ENCODE results near the gene SEMA4D.

The SEMA4D gene

DNA sequence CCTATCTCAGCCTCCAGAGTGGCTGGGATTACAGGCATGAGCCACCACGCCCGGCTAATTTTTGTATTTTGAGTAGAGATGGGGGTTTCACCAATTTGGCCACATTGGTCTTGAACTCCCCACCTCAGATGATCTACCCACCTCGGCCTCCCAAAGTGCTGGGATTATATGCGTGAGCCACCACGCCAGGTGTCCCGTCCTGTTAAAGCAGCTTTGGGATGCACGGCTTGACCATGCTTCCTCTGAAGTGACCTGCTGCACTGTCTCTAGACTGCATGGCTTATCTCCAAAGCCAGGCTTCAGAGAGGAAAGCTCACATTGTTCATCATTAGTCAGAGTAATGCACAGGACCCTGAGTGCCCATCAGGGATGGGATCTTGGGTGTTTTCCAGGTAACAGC is 45.4 kb downstream of the SEMA4D start:
- Histone ChIP-seq H3K4me3 (ENCODE audit: low read length, poor library complexity, severe bottlenecking) (no peak overlapping the region), H4K20me1 (ENCODE audit: insufficient read depth, low read length, poor library complexity, severe bottlenecking) (peaks cover 94% of the 10 kb centered on the region), H3K79me2 (ENCODE audit: insufficient read depth, low read length) (peaks cover 98% of the 10 kb centered on the region), H3K9me2 (replicated peaks; ENCODE audit: low read depth, low read length) (no peaks in the 10 kb centered on the region), H3F3A (ENCODE audit: low read depth) (no peaks in the 10 kb centered on the region; the same call in 1 of the 2 replicates), H3K27me3 (ENCODE audit: insufficient read depth, low read length, poor library complexity, severe bottlenecking) (no peaks in the 10 kb centered on the region), H3K4me2 (ENCODE audit: low read depth, low read length, poor library complexity, severe bottlenecking) (no peak overlapping the region), H2AFZ (ENCODE audit: low read length) (no peak overlapping the region), H3K36me3 (ENCODE audit: insufficient read depth, low read length) (peaks cover 73% of the 10 kb centered on the region; the same call in 1 of the 2 replicates), H3K9ac (ENCODE audit: low read depth, low read length, poor library complexity, severe bottlenecking) (no peak overlapping the region), H3K4me1 (ENCODE audit: insufficient read depth, low read length, poor library complexity, severe bottlenecking) (peaks cover 31% of the 10 kb centered on the region), H3K9me3 (ENCODE audit: insufficient read depth, low read depth, low read length) (no peaks in the 10 kb centered on the region)
- TF ChIP-seq, protein P1, sequence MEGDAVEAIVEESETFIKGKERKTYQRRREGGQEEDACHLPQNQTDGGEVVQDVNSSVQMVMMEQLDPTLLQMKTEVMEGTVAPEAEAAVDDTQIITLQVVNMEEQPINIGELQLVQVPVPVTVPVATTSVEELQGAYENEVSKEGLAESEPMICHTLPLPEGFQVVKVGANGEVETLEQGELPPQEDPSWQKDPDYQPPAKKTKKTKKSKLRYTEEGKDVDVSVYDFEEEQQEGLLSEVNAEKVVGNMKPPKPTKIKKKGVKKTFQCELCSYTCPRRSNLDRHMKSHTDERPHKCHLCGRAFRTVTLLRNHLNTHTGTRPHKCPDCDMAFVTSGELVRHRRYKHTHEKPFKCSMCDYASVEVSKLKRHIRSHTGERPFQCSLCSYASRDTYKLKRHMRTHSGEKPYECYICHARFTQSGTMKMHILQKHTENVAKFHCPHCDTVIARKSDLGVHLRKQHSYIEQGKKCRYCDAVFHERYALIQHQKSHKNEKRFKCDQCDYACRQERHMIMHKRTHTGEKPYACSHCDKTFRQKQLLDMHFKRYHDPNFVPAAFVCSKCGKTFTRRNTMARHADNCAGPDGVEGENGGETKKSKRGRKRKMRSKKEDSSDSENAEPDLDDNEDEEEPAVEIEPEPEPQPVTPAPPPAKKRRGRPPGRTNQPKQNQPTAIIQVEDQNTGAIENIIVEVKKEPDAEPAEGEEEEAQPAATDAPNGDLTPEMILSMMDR (conservative IDR thresholded peaks at IDR 0.05; ENCODE audit: low read length): no peak

DNA sequence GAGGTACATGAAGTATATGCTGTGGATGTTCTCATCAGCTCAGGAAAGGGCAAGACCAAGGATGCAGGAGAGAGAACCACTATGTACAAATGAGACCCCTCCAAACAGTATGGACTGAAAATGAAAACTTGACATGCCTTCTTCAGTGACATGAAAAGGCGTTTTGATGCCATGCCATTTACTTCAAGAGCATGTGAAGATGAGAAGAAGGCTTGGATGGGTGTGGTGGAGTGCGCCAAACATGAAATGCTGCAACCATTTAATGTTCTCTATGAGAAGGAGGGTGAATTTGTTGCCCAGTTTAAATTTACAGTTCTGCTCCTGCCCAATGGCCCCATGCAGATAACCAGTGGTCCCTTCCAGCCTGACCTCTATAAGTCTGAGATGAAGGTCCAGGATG is 47.7 kb downstream of the SEMA4D start:
- Histone ChIP-seq H3K27me3 (ENCODE audit: insufficient read depth, low read length, poor library complexity, severe bottlenecking) (no peaks in the 10 kb centered on the region), H3K4me2 (ENCODE audit: low read depth, low read length, poor library complexity, severe bottlenecking) (no peak overlapping the region), H3K79me2 (ENCODE audit: insufficient read depth, low read length) (peaks cover 98% of the 10 kb centered on the region), H3K4me1 (ENCODE audit: insufficient read depth, low read length, poor library complexity, severe bottlenecking) (peaks cover 11% of the 10 kb centered on the region), H3K36me3 (ENCODE audit: insufficient read depth, low read length) (peaks cover 78% of the 10 kb centered on the region; the same call in 1 of the 2 replicates), H3K4me3 (ENCODE audit: low read length, poor library complexity, severe bottlenecking) (no peak overlapping the region), H3K9ac (ENCODE audit: low read depth, low read length, poor library complexity, severe bottlenecking) (no peak overlapping the region), H4K20me1 (ENCODE audit: insufficient read depth, low read length, poor library complexity, severe bottlenecking) (peaks cover 95% of the 10 kb centered on the region), H3K9me3 (ENCODE audit: insufficient read depth, low read depth, low read length) (no peaks in the 10 kb centered on the region), H3K9me2 (replicated peaks; ENCODE audit: low read depth, low read length) (no peaks in the 10 kb centered on the region), H3F3A (ENCODE audit: low read depth) (no peaks in the 10 kb centered on the region; the same call in 1 of the 2 replicates), H2AFZ (ENCODE audit: low read length) (no peak overlapping the region)
- TF ChIP-seq, protein P1 (conservative IDR thresholded peaks at IDR 0.05; ENCODE audit: low read length): no peak
- no peak for TF ChIP-seq EZH2phosphoT487 (IDR thresholded peaks at IDR 0.05; ENCODE audit: borderline replicate concordance)

DNA sequence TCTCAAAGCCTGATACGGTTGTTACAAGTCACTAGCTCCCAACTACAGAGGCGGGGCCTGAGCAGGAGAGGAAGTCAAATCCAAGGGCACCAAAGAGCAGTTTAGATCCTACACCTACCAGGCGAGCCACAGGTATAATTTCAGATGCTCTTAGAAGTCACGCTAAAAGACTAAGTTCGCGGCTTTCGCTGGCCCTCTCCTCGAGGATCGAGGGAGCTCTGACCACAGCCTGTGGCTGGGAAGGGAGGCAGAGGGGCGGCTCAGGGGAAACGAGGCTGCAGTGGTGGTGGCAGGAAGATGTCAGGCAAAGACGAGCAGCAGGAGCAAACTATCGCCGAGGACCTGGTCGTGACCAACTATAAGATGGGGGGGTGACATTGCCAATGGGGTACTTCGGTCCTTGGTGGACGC is 48.6 kb downstream of the SEMA4D start:
- Histone ChIP-seq H3K4me3 (ENCODE audit: low read length, poor library complexity, severe bottlenecking) (no peak overlapping the region), H3K27me3 (ENCODE audit: insufficient read depth, low read length, poor library complexity, severe bottlenecking) (no peaks in the 10 kb centered on the region), H3K9me3 (ENCODE audit: insufficient read depth, low read depth, low read length) (no peaks in the 10 kb centered on the region), H2AFZ (ENCODE audit: low read length) (no peak overlapping the region), H4K20me1 (ENCODE audit: insufficient read depth, low read length, poor library complexity, severe bottlenecking) (peaks cover 95% of the 10 kb centered on the region), H3K9me2 (replicated peaks; ENCODE audit: low read depth, low read length) (no peaks in the 10 kb centered on the region), H3K79me2 (ENCODE audit: insufficient read depth, low read length) (peaks cover 98% of the 10 kb centered on the region), H3K9ac (ENCODE audit: low read depth, low read length, poor library complexity, severe bottlenecking) (no peak overlapping the region), H3K36me3 (ENCODE audit: insufficient read depth, low read length) (peaks cover 78% of the 10 kb centered on the region; the same call in 1 of the 2 replicates), H3K4me1 (ENCODE audit: insufficient read depth, low read length, poor library complexity, severe bottlenecking) (peaks cover 5% of the 10 kb centered on the region), H3K4me2 (ENCODE audit: low read depth, low read length, poor library complexity, severe bottlenecking) (no peak overlapping the region), H3F3A (ENCODE audit: low read depth) (no peaks in the 10 kb centered on the region; the same call in 1 of the 2 replicates)
- no peak for TF ChIP-seq EZH2phosphoT487 (IDR thresholded peaks at IDR 0.05; ENCODE audit: borderline replicate concordance)
- TF ChIP-seq, protein P1 (conservative IDR thresholded peaks at IDR 0.05; ENCODE audit: low read length): no peak
